WTC11 (cell line): Measurements from ENCODE around the gene INPP5K. TPM values are rescaled to one million over a fixed set of nuclear protein-coding genes. Genes with fewer than 3 reads are reported as not detected.

ENCODE experiments used
- ATAC-seq: fragments of 200-7000 bp; cut with Tn5 transposase; 2 replicates; pipeline ENCODE4 v1.10.0; 2021; ENCODE audit warnings: mild to moderate bottlenecking, moderate library complexity
- CTCF ChIA-PET: fragments of 300-600 bp; sonication (Branson Sonifier 250); formaldehyde crosslinking; loops from one replicate; lab custom pipeline; 2021; ENCODE audit warnings: antibody characterized with exemption; lab: Charles Lee
- POLR2A ChIA-PET: fragments of 350-600 bp; sonication (Branson Sonifier 250); formaldehyde crosslinking; loops from one replicate; lab custom pipeline; 2021; ENCODE audit warnings: antibody characterized with exemption; lab: Charles Lee
- DNase-seq: peaks from one replicate; pipeline ENCODE4 v3.0.0; 2021; ENCODE audit warnings: low spot score
- H3K27ac Mint-ChIP-seq: 2 replicates; pipeline ENCODE4 v1.8.0; 2021; ENCODE audit warnings: mixed read lengths
- H3K27me3 Mint-ChIP-seq: 2 replicates; pipeline ENCODE4 v1.8.0; 2021; ENCODE audit warnings: low read depth, mild to moderate bottlenecking, moderate library complexity, mixed read lengths
- H3K36me3 Mint-ChIP-seq: 2 replicates; pipeline ENCODE4 v1.8.0; 2021; ENCODE audit warnings: mixed read lengths
- H3K4me1 Mint-ChIP-seq: 2 replicates; pipeline ENCODE4 v1.8.0; 2022; ENCODE audit warnings: mixed read lengths
- H3K4me3 Mint-ChIP-seq: 2 replicates; pipeline ENCODE4 v1.8.0; 2021; ENCODE audit warnings: mild to moderate bottlenecking, moderate library complexity, mixed read lengths
- H3K9me3 Mint-ChIP-seq: 2 replicates; pipeline ENCODE4 v1.8.0; 2021; ENCODE audit warnings: mixed read lengths
- FOXK1 ChIP-seq: sonication (generic); formaldehyde crosslinking; IDR thresholded peaks from 2 replicates; pipeline ENCODE4 v1.8.0; 2022; ENCODE audit warnings: mild to moderate bottlenecking, moderate library complexity, missing genetic modification reagents
- GABPB1 ChIP-seq: sonication (generic); formaldehyde crosslinking; IDR thresholded peaks from 2 replicates; pipeline ENCODE4 v1.8.1; 2023; ENCODE audit warnings: mild to moderate bottlenecking, missing genetic modification reagents
- JAZF1 ChIP-seq: fragments of 250-450 bp; sonication (Bioruptor Pico); IDR thresholded peaks from 2 replicates; pipeline ENCODE4 v1.9.0; 2021; ENCODE audit warnings: moderate library complexity, mild to moderate bottlenecking, inconsistent platforms
- RELA ChIP-seq: sonication (generic); formaldehyde crosslinking; IDR thresholded peaks from 2 replicates; pipeline ENCODE4 v1.8.1; 2022; ENCODE audit warnings: missing genetic modification reagents, mild to moderate bottlenecking, borderline replicate concordance
- RORB ChIP-seq: fragments of 250-450 bp; sonication (Bioruptor Pico); IDR thresholded peaks from 2 replicates; pipeline ENCODE4 v1.9.0; 2021; ENCODE audit warnings: mild to moderate bottlenecking
- TCF7 ChIP-seq: sonication (generic); formaldehyde crosslinking; IDR thresholded peaks from 2 replicates; pipeline ENCODE4 v1.8.0; 2022; ENCODE audit warnings: mild to moderate bottlenecking, low read depth, missing genetic modification reagents, moderate library complexity
- TEAD4 ChIP-seq: sonication (generic); formaldehyde crosslinking; IDR thresholded peaks from 2 replicates; pipeline ENCODE4 v1.8.0; 2022; ENCODE audit warnings: mild to moderate bottlenecking, missing genetic modification reagents
- ZBTB21 ChIP-seq: sonication (generic); formaldehyde crosslinking; IDR thresholded peaks from 2 replicates; pipeline ENCODE4 v1.8.1; 2023; ENCODE audit warnings: mild to moderate bottlenecking, missing genetic modification reagents, borderline replicate concordance
- ZNF121 ChIP-seq: sonication (generic); formaldehyde crosslinking; IDR thresholded peaks from 2 replicates; pipeline ENCODE4 v1.8.0; 2023; ENCODE audit warnings: missing genetic modification reagents
- ZNF138 ChIP-seq: sonication (generic); formaldehyde crosslinking; conservative IDR thresholded peaks from 2 replicates; pipeline ENCODE4 v1.8.1; 2022; ENCODE audit warnings: mild to moderate bottlenecking, moderate library complexity, missing genetic modification reagents
- ZNF232 ChIP-seq: sonication (generic); formaldehyde crosslinking; IDR thresholded peaks from 2 replicates; pipeline ENCODE4 v1.8.0; 2022; ENCODE audit warnings: mild to moderate bottlenecking, missing genetic modification reagents
- ZNF263 ChIP-seq: sonication (generic); formaldehyde crosslinking; IDR thresholded peaks from 2 replicates; pipeline ENCODE4 v1.8.1; 2022; ENCODE audit warnings: low read depth, mild to moderate bottlenecking, moderate library complexity, missing genetic modification reagents
- total RNA-seq: library from RNA; stranded (reverse); gene quantifications from 3 replicates; pipeline ENCODE4 v1.2.3, GENCODE V29; 2021
- TF ChIP-seq, protein P1 (sequence below): sonication (generic); formaldehyde crosslinking; IDR thresholded peaks from 2 replicates; pipeline ENCODE4 v1.8.0; 2022; ENCODE audit warnings: mild to moderate bottlenecking, missing genetic modification reagents
- TF ChIP-seq, protein P2 (sequence below): fragments of 250-450 bp; sonication (Bioruptor Pico); conservative IDR thresholded peaks from 2 replicates; pipeline ENCODE4 v1.9.0; 2021; ENCODE audit warnings: mild to moderate bottlenecking
- TF ChIP-seq, protein P3 (sequence below): sonication (generic); formaldehyde crosslinking; IDR thresholded peaks from 2 replicates; pipeline ENCODE4 v1.8.1; 2022; ENCODE audit warnings: low read depth, missing genetic modification reagents, borderline replicate concordance
- TF ChIP-seq, protein P4 (sequence below): sonication (generic); formaldehyde crosslinking; IDR thresholded peaks from 2 replicates; pipeline ENCODE4 v1.8.1; 2023; ENCODE audit warnings: mild to moderate bottlenecking, missing genetic modification reagents, borderline replicate concordance

INPP5K gene
- total RNA-seq, 1 experiment from 2014 or later, result 26.8 TPM

GRCh38 chr17:1467258-1467657 lies 49.2 kb downstream of the INPP5K start (continued):
- no peak for TF ChIP-seq JAZF1 (CRISPR knock-in tag)
- TF ChIP-seq TCF7, result no peak
- TF ChIP-seq, protein P1, sequence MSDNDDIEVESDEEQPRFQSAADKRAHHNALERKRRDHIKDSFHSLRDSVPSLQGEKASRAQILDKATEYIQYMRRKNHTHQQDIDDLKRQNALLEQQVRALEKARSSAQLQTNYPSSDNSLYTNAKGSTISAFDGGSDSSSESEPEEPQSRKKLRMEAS (CRISPR knock-in tag), result no peak
- TF ChIP-seq TEAD4 (CRISPR knock-in tag), result no peak
- TF ChIP-seq ZNF263 (CRISPR knock-in tag), result no peak
- TF ChIP-seq FOXK1, result no peak
- TF ChIP-seq ZNF232, result no peak
- TF ChIP-seq, protein P2, sequence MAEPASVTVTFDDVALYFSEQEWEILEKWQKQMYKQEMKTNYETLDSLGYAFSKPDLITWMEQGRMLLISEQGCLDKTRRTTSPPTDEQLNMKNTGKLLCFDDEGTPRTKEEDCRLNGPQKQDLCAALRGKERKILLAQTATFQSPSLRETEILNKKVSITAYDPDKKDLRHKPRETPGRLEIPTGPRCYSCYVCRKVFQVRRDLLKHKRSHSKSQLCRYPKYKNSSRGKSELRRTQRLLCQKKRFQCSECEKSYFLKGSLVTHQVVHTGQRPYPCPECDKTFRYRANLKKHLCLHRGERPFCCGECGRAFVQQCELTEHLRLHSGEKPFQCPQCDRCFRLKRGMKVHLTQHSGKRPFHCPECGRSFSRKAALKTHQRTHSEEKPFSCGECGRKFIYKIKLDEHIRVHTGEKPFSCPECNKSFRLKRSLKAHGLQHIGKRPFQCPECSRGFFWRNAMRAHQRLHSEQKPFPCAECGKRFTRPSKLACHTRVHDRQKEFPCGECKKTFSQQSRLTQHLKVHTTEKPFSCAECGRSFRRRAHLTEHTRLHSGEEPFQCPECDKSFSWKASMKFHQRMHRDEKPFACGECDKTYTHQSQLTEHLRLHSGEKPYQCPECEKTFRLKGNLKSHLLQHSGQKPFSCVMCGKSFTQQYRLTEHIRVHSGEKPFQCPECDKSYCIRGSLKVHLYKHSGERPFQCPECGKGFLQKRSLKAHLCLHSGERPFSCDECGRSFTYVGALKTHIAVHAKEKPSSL (CRISPR knock-in tag), result no peak
- TF ChIP-seq ZNF138 (CRISPR knock-in tag), result no peak
- TF ChIP-seq, all 79 proteins: peak for 0

- H3K4me1 Mint-ChIP-seq, result peaks cover 15% of the 10 kb centered on the region
- H3K4me3 Mint-ChIP-seq, result no peak overlapping the region
- no peaks in the 10 kb centered on the region for H3K27me3 Mint-ChIP-seq
- CTCF ChIA-PET, result interaction anchor here (1.0 kb wide), 1 partner anchor 52 kb away, joined by 3 read pairs; the partner anchor contains the start of gene INPP5K
- TF ChIP-seq, protein P3, sequence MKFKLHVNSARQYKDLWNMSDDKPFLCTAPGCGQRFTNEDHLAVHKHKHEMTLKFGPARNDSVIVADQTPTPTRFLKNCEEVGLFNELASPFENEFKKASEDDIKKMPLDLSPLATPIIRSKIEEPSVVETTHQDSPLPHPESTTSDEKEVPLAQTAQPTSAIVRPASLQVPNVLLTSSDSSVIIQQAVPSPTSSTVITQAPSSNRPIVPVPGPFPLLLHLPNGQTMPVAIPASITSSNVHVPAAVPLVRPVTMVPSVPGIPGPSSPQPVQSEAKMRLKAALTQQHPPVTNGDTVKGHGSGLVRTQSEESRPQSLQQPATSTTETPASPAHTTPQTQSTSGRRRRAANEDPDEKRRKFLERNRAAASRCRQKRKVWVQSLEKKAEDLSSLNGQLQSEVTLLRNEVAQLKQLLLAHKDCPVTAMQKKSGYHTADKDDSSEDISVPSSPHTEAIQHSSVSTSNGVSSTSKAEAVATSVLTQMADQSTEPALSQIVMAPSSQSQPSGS (CRISPR knock-in tag), result no peak
- TF ChIP-seq RORB, result no peak
- TF ChIP-seq, protein P4, sequence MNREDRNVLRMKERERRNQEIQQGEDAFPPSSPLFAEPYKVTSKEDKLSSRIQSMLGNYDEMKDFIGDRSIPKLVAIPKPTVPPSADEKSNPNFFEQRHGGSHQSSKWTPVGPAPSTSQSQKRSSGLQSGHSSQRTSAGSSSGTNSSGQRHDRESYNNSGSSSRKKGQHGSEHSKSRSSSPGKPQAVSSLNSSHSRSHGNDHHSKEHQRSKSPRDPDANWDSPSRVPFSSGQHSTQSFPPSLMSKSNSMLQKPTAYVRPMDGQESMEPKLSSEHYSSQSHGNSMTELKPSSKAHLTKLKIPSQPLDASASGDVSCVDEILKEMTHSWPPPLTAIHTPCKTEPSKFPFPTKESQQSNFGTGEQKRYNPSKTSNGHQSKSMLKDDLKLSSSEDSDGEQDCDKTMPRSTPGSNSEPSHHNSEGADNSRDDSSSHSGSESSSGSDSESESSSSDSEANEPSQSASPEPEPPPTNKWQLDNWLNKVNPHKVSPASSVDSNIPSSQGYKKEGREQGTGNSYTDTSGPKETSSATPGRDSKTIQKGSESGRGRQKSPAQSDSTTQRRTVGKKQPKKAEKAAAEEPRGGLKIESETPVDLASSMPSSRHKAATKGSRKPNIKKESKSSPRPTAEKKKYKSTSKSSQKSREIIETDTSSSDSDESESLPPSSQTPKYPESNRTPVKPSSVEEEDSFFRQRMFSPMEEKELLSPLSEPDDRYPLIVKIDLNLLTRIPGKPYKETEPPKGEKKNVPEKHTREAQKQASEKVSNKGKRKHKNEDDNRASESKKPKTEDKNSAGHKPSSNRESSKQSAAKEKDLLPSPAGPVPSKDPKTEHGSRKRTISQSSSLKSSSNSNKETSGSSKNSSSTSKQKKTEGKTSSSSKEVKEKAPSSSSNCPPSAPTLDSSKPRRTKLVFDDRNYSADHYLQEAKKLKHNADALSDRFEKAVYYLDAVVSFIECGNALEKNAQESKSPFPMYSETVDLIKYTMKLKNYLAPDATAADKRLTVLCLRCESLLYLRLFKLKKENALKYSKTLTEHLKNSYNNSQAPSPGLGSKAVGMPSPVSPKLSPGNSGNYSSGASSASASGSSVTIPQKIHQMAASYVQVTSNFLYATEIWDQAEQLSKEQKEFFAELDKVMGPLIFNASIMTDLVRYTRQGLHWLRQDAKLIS (CRISPR knock-in tag), result no peak
- no peak for TF ChIP-seq RELA (CRISPR knock-in tag)
- TF ChIP-seq GABPB1 (CRISPR knock-in tag), result no peak
- TF ChIP-seq ZBTB21 (CRISPR knock-in tag), result no peak
- TF ChIP-seq ZNF121 (CRISPR knock-in tag), result no peak
- DNase-seq (no peak), ATAC-seq (no peak)
- peaks cover 28% of the 10 kb centered on the region for H3K36me3 Mint-ChIP-seq
- POLR2A ChIA-PET, result no interaction called here
- peaks cover 3% of the 10 kb centered on the region; the same call in 1 of the 2 replicates for H3K9me3 Mint-ChIP-seq
- H3K27ac Mint-ChIP-seq, result peak overlapping the region; percentile 65; the same call in 1 of the 2 replicates
These were observed 52.2 kb downstream of the INPP5K start for GRCh38 chr17:1464186-1464585.
